ENCODE results near the gene JOSD2.

Gene JOSD2

DNA sequence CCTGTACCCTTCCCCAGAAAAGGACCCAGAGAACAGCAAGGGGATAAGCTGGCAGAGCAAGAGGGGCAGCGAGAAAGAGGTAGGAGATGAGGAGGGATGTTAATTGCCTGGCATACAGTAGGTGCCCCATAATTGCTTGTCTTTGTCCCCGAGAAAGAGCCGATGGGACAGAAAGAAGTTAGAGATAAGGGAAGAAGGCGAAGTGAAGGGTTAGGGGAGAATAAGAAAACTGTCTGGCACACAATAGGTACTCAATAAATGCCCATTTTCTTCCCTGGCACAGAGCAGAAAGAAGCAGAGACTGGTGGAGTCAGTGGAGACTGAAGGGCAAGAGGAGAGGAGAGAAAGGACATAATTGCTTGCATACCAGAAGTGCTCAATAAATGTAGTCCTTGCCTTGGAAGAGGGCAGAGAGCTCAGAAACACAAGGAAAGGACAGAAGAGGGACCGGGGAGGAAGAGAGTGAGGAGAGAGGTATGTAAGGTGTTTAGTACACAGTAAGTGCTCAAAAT is 15.9 kb downstream of the JOSD2 start:
- DNase-seq (ENCODE audit: low read depth) = no peak

GRCh38 chr19:50494186-50495019 is 16.6 kb downstream of the JOSD2 start:
- DNase-seq (ENCODE audit: low read depth) = no peak

DNA sequence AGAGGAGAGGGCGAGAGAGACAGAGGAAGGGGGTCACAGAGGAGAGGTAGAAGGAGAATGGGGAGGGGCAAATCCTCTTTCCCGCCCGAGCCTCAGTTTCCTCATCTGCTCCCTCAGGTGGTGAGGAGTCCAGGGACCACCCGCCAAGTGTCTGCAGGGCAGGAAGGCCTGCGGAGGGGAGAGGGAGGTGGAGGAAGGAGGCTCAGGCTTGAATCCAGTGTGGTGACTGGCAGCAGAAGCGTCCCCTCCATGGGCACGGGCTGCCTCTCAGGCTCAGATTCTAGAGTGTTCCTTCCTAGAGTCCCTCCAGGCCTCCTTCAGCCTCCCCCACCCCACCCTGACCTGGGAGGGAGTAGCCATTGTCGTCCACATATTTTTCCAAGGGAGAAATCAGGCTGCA is 17.8 kb downstream of the JOSD2 start:
- no peak for DNase-seq (ENCODE audit: low read depth)

DNA sequence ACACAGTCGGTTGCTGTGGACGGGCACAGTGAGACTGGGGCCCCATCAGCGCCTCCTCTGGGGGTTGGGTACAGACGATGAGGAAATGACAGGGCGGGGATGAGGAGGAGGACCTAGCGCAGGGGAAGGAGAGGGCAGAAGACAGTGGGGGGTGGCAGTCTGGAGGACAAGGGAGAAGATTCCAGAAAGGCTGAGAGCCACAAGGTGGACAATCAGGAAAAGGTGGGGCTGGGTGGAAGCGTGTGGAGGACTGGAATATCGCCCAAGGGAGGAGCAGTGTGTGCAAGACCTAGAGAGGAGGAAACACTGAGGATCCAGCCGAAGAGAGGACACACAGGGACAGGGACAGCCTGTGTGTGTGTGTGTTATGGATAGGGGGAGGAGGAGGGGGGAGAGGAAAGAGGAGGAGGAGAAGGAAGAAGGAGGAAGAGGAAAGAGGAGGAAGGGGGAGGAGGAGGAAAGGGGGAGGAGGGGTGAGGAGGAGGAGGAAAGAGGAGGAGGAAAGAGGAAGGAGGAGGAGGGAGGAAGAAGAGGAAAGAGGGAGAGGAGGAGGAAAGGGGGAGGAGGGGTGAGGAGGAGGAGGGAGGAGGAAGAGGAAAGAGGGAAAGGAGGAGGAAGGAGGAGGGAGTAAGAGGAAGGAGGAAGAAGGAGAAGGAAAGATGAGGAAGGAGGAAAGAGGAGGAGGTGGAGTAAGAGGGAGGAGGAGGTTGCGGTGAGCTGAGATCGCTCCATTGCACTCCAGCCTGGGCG is 18.5 kb downstream of the JOSD2 start:
- DNase-seq (ENCODE audit: low read depth) = no peak

DNA sequence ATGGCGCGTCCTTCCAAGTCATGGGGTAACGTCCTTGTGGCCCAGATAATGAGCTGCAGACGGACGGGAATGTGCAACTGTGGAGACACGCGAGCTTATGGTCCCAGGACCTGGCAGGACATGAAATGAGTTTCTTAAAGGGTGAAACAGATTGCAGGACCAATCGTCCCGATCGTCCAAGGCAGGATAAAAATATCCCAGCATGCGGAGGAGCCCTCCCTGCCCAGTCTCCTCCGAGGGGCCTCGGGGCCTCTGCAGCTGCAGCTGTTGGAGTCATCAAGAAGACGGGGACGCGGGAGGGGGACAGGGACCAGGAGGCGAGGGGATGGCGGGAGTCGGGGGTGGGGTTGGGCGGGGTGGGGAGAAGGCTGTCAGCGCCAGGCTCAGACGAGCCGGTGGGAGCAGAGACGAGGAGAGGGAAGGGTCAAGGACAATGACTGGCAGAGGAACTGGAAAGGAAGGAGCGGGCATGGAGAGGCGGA is 20.0 kb downstream of the JOSD2 start:
- DNase-seq (ENCODE audit: low read depth) = no peak

DNA sequence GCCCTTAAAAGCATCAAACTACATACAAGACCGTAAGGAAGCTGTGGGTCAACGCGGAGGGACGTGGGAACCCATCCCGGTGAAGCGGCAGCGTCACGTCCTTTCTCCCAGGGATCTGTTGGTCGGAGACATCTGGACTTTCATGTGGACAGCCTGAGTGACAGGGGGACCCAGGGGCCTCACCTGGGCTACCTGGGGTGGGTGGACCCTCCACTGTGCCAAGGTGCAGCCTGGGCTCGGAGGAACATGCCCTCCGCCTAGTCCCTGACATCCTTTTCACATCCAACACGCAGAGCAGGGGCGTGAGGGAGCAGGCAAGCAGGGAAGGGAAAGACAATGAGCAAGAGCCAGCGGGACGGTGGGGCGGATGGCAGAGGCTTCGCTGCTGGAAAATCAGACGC is 20.6 kb downstream of the JOSD2 start:
- DNase-seq (ENCODE audit: low read depth) = no peak

GRCh38 chr19:50489461-50490011 is 21.5 kb downstream of the JOSD2 start:
- DNase-seq (ENCODE audit: low read depth) = no peak

GRCh38 chr19:50488389-50489194 is 22.4 kb downstream of the JOSD2 start:
- DNase-seq (ENCODE audit: low read depth) = no peak

DNA sequence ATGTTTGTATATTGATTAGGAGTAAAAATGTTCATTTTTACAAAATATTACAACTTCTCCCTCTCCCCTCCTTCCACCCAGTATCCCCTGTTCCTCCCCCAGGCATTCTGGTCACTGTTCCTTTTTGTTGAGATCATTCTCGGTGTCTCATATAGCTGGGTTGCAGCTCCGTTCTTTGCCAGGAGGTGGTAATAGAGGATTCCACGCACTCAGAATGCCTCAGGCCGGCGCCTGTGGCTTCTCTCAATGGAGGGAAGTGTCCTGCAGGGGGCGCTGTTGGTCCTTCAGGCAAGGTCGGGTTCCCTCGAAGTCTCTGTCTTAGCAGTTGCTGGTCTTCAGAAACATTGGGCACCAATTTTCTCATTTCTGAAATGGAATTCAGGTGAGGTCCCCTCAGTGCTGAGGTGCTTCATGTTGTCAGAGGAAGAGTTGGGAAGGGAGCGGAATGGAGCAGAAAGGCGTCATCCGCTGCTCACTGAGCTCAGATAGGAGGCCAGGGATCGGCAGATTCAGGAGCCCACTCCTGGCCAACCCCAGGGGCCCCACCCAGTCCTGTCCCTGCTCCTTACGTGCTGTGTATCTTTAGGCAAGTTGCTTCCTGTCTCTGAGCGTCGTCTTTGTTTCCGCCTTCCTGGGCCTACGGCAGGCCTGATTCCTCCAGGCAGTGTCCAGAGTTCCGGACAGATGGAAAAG is 24.0 kb downstream of the JOSD2 start:
- DNase-seq (ENCODE audit: low read depth) = peak; percentile 69

DNA sequence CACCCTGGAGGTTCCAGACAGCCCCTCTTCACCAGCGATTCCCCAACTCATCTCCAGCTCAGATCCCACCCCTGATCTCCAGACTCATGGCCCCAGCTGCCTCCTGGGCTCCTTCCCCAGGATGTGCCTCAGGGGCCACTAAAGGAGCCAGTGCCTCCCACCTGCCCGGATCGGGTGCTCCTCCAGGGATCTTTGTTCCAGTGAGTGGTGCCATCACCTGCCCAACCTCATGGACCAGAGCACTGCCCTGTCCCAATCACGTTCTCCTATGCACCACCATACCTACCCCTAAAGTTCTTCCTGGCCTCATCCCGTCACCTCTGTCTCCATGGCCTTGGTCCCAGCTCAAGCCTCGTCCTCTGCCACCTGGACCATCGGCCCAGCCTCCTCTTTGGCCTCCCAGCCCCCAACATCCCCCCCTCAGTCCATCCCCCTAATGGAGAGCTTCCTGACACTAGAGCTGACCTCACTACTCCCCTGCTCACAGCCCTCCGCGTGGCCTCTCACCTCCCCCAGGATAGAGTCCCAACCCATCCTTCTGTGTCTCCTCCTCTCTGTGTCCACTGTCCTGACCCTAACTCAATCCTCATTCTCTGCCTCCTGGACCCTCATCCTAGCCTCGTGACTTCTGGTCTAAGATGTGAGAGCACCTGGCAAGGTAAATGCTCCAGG is 25.6 kb downstream of the JOSD2 start:
- DNase-seq (ENCODE audit: low read depth) = no peak

DNA sequence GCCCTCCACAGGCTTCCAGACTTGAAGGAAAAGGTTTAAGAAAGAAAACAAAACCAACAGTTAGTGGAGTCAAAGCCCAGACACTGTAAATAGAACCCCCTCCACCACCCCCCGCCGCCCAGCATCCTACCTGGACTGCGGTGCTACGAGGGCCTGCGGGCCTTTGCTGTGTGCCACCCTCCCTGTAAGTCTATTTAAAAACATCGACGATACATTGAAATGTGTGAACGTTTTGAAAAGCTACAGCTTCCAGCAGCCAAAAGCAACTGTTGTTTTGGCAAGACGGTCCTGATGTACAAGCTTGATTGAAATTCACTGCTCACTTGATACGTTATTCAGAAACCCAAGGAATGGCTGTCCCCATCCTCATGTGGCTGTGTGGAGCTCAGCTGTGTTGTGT is 28.1 kb downstream of the JOSD2 start:
- no peak for DNase-seq (ENCODE audit: low read depth)

GRCh38 chr19:50482271-50482855 is 28.6 kb downstream of the JOSD2 start:
- DNase-seq (ENCODE audit: low read depth) = no peak

DNA sequence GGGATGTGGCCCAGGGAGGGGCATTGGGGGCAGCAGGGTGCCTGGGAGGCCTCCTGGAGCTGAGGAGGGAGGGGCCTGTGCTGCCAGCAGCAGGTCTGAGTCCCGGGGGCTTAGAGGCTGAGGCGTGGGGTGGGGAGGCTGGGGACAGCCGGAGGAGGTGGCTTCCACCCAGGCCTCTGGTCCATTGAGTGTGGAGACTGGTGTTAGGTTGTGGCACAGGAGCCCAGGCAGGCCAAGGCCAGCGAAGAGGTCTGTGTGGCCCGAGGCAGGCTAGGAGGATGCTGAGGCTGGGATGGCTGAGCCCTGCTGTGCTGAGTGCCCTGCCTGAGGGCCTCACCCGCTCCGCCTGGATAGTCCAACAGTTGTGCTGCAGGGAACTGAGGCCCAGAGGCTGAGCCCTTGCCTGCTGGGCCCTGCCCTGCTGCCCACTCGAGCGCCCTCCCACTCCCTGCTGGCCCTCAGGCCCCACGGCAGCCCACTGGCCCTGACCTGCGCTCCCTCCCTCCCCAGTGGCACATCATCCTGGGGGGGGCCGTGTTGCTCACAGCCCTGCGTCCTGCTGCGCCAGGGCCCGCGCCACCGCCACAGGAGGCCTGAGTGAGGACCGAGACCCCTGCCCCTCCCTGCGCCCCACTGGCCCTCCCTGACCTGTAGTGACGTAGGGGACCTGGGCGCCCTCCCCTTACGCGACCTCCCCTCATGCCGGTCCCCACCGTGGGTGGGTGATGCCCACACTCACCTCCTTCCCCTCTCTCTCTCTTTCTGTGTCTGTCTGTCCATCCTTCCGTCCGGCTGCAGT is 29.4 kb downstream of the JOSD2 start:
- DNase-seq (ENCODE audit: low read depth) = no peak

GRCh38 chr19:50480281-50481111 is 30.5 kb downstream of the JOSD2 start:
- DNase-seq (ENCODE audit: low read depth) = no peak

GRCh38 chr19:50479761-50480251 is 31.2 kb downstream of the JOSD2 start:
- no peak for DNase-seq (ENCODE audit: low read depth)

DNA sequence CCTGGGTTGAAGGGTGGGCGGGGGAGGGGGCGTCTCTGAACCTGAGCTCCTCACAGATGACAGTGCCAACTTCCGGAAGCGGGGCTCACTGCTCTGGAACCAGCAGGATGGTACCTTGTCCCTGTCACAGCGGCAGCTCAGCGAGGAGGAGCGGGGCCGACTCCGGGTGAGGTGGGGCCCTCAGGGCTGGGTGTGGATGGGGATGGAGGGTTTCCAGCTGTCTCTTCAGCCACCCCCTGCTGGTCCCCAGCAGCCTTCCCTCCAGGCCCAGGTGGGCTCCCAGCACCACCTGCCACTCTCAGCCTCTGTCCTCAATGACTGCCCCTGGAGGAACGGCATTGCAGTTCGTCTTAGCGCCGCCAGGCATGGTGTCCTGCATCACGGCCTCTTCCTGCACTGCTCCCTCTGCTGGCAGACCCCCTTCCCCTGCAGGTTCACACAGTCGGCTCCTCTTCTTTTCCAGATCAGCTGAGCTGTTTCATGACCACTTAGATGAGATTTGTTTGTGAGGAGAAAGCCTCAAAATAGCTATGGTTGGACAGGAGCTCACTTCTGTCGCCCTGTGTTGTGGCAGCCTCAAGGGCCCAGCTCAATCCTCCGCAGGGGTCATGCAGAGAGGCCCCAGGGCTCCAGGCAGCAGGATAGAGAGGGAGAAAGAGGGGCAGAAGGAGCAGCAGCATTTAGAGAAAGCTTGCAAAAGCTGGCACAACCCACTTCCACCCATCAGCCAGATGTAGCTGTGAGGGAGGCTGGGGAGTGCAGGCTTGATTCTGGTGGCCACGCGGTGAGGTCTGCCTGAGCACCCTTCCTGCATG is 31.9 kb downstream of the JOSD2 start:
- DNase-seq (ENCODE audit: low read depth) = no peak

GRCh38 chr19:50477751-50478515 is 33.1 kb downstream of the JOSD2 start:
- no peak for DNase-seq (ENCODE audit: low read depth)

Measured in CMK (cell line).